HG03139 (cell line): ENCODE data around the gene CD84.
"Not testable (repeated sequence)": the region's sequence is repeated elsewhere in the genome, so short reads cannot be mapped to it uniquely, and the experiment has no call there.

Experiments
- ATAC-seq: cut with Tn5 transposase; IDR thresholded peaks from one replicate; pipeline ENCODE4 v1.9.1; 2021; ENCODE audit not compliant: unreplicated experiment

Gene CD84

DNA sequence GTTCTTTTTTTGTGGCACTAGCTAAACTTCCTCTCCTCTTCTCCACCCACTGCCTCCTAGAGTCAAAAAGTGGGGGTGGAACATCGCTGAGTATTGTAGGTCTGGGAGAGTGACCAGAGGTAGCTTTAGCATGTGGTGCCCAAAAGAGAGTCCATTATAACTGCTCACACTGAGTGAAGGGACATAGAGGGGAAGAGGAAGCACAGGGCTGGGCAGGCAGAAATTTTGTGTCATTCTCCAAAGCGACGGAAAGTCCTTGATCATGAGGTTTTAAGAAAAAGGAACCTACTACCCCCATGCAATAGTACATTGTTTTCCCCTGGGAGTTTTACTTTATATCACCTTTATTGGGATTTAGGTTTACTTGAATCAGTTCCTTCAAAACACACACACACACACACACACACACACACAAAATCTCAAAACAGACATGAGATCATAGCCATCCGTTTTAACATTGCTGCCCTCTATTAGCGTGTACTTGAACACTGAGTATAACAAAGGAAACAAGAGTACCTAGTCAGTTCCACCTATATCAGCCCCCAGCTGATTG is 4.1 kb downstream of the CD84 start:
- no peak for ATAC-seq

DNA sequence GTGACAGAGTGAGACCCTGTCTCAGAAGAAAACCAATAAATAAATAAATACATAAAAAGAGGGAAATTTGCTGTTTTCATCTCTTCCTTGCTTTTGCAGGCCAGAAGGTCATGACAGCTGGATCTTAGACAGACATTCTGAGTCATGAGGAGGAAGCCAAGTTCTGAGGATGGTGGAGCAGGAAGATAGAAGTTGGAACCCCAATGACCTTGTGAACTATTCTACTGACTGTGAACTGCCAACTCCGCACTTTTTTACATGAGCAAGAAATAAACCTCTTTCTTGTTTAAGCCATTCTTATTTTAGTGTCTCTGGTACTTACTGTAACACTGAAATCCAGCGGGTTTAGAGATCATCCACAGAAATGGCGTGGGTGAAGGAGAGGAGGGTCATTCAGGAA is 8.5 kb downstream of the CD84 start:
- no peak for ATAC-seq

DNA sequence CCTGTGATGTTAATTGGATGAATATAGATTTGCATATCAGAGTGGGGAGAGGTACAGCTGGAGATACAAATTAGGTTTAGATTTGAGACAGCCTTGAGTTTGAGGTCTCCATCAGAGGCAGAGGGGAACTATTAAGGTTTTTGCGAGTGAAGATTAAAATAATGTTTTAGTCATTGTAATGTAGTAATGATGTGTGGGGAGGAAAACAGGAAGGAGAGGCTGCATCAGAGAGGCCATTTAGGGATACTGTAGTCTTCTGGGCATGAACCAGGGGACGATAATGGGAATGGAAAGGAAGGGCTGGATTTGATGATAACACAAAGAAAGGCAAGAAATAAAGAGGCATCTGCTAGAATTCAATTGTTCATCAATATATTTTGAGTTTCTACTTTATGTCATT is 9.5 kb downstream of the CD84 start:
- ATAC-seq = no peak

DNA sequence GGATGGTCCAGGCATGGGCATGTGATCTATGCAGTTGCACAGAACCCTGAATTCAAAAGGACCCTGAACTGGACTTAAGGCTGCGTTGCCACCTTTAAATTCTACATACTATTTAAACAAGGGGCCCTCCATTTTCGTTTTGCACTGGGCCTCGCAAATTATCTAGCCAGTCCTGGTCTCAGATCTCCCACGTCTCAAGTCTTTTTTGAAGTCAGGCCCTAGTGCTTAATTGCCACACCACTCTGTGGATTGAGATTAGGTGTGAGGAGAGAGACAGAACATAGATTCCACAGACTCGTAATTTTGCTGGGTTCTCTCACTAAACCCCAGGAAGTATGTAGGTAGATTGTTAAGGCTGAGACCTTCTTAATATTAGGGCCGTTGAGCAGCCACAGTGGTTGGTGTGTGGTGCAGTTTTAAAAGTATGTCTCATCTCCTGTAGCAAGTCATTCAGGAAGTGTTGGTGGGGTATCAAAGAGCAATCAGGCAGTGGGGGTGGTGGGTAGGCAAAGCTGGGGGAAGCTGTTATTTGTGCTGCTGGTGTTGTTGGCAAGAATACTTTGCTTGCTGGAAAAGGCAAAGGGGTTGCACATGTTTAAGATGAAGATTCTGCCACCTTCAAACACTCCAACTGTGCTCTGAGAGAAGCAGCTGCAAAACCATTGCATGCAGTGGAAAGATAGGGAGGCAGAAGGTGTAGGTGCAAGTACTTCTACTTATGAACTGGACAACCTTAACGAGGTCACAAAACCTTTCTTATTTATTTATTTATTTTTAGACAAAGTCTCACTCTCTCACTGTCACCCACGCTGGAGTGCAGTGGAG is 11.2 kb downstream of the CD84 start:
- ATAC-seq = no peak

DNA sequence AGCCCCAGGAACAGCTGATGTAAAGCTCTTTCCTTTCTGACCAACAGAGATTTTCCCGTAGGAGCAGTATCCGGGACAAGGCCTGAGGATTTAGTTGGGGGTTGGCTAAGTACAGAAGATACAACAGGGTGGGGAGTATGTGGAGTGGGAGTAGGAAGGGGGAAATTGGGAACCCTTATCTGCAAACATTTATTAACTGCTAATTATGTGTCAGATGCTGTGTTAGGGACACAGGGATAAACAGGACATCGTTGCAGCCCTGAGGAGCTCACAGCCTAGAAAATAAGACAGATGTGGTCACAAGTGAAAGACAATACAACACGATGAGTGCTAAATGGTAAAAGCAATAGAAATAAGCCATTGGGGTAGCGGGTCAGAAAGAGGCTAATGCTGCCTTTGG is 12.0 kb downstream of the CD84 start:
- no peak for ATAC-seq

DNA sequence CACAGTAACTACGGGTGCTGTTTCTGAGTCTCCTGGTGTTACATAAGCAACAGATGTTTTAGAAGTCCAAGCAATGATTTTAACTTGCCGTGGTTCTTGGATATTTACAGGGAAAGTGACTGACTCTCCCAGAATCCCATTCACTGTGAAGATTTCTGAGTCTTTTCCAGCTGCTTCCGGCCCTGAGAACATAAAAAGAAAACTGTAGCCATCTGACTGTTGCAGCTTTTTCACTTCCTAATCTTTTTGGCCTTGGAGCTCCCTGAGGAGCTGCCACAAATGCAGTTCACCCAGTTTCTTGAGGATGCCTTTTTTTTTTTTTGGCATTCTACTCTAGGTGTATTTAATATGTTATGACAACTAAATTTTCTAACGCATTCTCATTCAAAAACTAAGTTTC is 13.7 kb downstream of the CD84 start:
- no peak for ATAC-seq

DNA sequence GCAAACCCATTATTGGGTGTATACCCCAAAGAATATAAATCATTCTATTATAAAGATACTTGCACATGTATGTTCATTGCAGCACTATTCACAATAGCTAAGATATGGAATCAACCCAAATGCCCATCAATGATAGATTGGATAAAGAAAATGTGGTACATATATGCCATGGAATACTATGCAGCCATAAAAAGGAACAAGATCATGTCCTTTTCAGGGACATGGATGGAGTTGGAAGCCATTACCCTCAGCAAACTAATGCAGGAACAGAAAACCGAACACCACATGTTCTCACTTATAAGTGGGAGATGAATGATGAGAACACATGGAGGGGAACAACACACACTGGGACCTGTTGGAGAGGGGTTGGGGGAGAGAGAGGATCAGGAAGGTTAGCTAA is 16.1 kb downstream of the CD84 start:
- ATAC-seq = not testable (repeated sequence)

DNA sequence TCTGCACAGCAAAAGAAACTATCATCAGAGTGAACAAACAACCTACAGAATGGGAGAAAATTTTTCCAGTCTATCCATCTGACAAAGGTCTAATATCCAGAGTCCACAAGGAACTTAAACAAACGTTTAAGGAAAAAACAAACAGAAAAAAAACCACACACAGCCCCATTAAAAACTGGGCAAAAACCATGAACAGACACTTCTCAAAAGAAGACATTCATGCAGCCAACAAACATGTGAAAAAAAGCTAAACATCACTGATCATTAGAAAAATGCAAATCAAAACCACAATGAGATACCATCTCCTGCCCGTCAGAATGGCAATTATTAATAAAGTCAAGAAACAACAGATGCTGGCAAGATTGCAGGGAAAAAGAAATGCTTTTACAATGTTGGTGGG is 16.6 kb downstream of the CD84 start:
- not testable (repeated sequence) for ATAC-seq

DNA sequence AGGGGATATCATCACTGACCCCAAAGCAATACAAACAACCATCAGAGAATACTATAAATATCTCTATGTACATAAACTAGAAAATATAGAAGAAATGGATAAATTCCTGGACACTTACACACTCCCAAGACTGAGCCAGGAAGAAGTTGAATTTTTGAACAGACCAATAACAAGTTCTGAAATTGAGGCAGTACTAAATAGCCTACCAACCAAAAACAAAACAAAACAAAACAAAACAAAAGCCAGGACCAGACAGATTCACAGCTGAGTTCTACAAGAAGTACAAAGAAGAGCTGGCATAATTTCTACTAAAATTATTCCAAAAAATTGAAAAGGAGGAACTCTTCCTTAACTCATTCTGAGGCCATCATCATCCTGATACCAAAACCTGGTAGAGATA is 18.5 kb downstream of the CD84 start:
- ATAC-seq = no peak

DNA sequence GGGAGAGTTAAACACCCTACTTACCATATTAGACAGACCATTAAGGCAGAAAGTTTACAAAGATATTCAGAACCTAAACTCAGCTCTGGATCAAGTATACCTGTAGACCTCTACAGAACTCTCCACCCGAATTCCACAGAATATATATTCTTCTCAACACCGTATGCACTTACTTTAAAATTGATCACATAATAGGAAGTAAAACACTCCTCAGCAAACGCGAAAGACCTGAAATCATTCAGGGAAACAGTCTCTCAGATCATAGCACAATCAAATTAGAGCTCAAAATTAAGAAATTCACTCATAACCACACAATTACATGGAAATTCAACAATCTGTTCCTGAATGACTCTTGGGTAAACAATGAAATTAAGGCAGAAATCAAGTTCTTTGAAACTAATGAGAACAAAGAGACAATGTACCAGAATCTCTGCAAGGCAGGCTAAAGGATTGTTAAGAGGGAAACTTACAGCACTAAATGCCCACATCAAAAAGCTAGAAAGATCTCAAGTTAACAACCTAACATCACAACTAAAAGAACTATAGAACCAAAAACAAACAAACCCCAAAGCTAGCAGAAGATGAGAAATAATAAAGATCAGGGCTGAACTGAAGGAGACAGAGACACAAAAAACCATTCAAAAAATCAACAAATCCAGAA is 19.1 kb downstream of the CD84 start:
- no peak for ATAC-seq

DNA sequence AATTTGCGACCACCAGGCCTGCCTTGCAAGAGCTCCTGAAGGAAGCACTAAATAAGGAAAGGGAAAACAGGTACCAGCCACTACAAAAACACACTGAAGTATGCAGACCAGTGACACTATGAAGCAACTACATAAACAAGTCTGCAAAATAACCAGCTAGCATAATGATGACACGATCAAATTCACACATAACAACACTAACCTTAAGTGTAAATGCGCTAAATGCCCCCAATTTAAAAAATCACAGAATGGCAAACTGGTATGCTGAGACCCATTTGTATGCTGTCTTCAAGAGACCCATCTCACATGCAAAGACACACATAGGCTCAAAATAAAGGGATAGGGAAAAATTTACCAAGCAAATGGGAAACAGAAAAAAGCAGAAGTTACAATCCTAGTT is 19.9 kb downstream of the CD84 start:
- not testable (repeated sequence) for ATAC-seq

DNA sequence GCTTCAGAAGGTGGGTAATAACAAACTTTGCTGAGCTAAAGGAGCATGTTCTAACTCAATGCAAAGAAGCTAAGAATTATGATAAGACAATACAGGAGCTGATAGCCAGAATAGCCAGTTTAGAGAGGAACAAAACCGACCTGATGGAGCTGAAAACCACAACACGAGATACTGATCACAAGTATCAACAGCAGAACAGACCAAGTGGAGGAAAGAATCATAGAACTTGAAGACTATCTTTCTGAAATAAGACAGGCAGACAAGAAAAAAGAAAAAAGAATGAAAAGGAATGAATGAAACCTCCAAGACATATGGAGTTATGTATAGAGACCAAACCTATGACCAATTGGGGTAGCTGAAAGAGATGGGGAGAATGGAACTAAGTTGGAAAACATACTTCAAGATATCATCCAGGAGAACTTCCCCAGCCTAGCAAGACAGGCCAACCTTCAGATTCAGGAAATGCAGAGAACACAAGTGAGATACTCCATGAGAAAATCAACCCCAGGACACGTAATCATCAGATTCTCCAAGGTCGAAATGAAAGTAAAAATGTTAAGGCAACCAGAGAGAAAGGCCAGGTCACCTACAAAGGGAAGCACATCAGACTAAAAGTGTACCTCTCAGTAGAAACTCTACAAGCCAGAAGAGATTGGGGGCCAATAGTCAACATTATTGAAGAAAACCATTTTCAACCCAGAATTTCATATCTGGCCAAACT is 20.5 kb downstream of the CD84 start:
- ATAC-seq = no peak

DNA sequence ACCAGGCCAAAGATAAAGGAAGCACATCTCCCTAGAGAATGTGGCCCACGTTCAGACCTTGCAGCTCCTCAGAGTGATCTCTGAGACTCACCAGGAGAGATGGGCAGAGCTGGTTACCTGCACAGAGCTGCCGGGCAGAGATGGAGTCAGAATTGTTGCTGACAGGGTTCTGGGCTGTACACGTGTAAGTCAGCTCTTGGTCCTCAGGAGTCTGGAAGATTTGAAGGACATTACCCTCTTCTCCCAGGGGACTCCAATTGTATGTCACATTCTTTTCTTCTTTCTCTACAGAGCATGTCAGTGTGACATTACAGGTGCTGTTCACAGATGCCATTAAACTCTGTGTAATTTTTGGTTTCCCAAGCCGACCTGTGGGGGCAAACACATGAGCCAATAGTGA is 25.5 kb downstream of the CD84 start:
- no peak for ATAC-seq

DNA sequence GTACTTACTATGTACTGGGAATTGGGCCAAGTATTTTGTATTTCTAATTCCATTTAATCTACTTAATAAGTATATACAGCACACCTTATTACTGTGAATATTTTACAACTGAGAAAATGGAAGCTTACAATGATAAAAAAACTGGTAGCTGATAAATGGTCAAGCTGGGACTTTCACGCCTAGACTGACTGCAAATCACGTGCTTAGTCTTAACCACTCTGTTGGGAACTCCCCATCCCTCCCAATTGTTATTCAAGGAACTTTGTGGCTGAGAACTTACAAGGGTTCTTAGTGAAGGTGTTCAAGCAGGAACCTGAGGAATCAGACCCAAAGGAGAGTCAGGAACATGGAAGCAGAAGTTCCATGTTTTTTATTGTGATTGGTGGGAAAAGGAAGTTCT is 26.9 kb downstream of the CD84 start:
- ATAC-seq = no peak

DNA sequence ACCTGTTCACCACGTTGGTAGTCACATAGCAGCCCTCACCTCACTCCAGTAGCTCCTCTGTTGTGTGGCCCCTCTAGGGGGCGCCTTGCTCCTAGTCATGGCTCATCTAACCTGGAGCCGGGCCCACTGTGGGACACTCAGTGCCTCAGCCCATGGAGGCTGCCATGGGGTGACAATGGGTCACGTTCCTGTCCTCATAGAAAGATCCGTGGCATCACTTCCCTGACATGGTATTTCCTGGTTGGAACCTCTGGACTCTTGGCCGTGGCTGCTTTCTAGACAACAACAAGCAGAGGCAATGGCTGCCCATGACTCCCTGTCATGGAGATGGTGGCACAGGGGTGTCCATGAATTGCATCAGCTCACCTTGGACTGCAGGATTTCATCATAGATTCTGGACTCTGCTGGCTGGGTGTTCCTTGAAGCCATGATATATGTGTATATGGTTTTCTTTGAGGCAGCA is 28.7 kb downstream of the CD84 start:
- no peak for ATAC-seq

DNA sequence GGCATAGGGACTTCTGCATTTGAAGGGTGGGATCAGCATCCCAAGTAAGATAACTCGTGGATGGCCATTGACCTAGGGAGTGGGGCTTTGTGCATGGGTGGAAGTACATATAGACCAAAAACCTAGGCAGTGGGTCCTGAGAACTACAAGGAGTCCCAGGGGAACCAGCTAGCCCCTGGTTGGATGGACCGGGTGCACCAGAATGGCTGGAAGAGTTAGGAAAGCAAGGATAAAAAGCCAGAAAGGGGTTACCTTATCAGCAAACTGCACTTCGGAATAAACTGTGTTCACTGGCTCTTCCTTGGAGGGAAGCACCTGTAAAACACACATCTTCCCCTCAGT is 29.7 kb downstream of the CD84 start:
- ATAC-seq = no peak

DNA sequence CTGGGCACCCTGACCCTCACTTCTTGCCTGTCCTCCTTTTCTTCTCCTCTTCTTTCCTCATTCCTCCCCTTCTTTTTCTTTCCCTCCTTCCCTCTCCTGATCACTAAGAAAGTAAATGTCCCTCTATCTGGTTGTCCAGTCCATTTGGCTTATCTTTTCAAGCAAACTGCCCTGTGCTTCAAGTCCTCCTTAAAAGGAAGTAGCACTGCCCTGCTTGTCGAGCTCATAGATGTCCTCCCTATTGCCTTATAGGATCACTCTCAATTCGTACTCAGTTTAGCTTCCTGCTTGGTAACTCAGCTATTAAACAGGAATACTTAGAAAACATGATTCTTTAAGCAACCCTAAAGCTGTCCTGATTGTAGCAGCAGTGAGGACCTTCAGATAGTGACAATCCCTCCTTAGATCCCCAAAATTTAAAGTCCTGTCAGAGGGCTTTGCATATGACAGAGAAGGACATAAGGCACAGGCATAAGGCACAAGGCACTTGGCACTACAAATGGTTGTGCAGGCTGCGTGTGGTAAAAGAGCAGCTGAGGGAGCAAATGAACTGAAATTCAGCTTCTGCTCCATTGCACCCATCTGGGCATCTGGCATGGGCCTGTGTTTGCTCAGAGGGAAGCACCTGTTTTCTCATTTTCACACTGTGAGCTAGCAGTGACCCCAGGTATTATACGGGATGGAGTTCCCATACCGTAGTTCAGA is 30.2 kb downstream of the CD84 start:
- ATAC-seq = no peak

DNA sequence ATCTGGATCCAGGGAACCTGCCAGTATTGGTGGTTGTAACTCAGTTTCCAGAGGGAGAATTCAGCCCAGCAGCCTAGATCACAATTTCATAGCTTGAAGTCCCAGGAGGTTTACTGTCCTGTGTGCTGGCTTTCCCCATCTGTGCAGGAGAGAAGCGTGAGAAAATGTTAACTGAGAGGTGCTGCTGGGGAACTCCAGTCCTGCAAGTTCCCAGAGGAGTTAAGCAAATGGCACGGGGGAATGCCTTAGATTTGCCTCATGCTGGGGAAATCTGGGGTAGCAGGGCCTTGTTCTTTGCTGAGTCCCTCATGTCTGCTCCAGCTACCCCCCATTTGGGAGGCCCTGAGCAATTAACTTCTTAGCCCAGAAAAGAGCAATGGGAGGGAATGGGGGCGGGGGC is 31.1 kb downstream of the CD84 start:
- peak; percentile 59 for ATAC-seq

DNA sequence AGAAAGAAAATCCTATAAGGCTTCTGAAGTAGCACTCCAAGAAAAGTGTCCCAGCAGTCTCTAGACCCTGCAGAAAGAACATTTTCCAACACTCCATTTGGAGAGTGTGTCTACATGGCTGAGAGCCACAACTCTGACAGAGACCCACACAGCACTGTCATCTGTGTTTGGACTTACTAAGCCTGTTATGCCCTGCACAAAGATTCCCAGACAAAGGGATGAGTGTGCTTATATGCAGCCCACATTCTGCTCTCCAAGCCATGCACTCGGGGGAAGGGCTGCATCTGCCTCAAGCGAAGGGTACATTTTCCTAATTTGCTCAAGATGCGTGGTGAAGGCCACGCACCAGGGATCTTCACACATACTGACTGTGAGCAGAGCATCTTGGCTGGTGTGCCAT is 31.9 kb downstream of the CD84 start:
- ATAC-seq = no peak

DNA sequence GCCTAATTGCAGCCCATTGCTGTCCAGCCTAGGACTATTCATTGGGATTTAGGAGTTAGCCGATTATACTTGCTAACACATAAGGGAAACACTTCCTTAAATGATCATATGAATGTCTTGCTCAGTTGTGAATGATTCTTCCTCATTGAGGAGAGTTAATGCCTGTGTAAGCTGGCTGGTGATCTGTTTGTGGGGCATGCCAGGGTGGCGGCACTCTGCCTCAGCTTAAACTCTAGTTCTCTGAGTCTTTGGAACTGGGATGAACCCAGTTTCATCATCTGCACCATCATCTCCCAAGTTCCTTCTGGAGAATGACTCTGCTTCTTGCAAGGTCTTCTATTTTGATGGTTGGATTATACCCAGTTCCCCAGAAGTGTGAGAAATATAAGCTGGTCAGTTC is 32.4 kb downstream of the CD84 start:
- ATAC-seq = no peak

DNA sequence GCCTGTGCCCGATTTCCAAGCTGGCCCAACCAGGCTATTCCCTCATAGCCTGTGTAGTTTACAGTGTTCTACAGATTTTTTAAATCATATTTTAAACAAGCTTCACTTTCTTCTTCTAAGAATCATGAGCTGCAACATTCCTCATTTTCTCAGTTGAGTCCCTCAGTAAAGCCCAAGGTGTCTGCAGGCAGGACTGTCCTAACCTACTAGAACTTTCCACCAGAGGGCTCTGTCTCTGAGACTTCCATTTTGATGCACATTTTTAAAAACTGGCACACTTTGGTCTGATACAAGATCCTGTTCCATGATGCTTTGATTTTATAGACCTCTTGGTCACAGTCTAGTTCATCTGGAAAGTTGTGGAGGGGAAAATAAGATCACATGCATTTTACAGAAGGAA is 34.6 kb downstream of the CD84 start:
- no peak for ATAC-seq
